ENCODE results near the gene MGAT4D. TPM values are rescaled to one million over a fixed set of nuclear protein-coding genes. Genes with fewer than 3 reads are reported as not detected.

MGAT4D gene
- total RNA-seq, 1 experiment from 2014 or later: not detected

- TF ChIP-seq CTCF (conservative IDR thresholded peaks at IDR 0.05): no peak
- no peak for TF ChIP-seq EZH2 (IDR thresholded peaks at IDR 0.05; ENCODE audit: low read depth)
- H3K36me3 ChIP-seq (ENCODE audit: low read depth): no peaks in the 10 kb centered on the region
- H3K9me3 ChIP-seq (ENCODE audit: insufficient read depth, low read depth): no peaks in the 10 kb centered on the region
- BruUV-seq (replicated peaks): no TSS peak
- no peak overlapping the region for H3K4me3 ChIP-seq
- no peak for DNase-seq
- no peak overlapping the region for H2AFZ ChIP-seq
- H3K4me1 ChIP-seq (replicated peaks; ENCODE audit: insufficient read depth): no peaks in the 10 kb centered on the region
- ChIA-PET CTCF (no interaction called here), POLR2A (ENCODE audit: unreplicated experiment) (no interaction called here)
- no peak overlapping the region for H3K4me2 ChIP-seq
- intact Hi-C loops (cut with micrococcal nuclease; ENCODE audit: unreplicated experiment): no loop called here
- no peaks in the 10 kb centered on the region for H3K27me3 ChIP-seq (ENCODE audit: insufficient read depth, low read depth)
- no peaks in the 10 kb centered on the region for H3K79me2 ChIP-seq (ENCODE audit: low read depth)
- H4K20me1 ChIP-seq (ENCODE audit: insufficient read depth): no peaks in the 10 kb centered on the region
- no peaks in the 10 kb centered on the region for H3K9me2 ChIP-seq (ENCODE audit: insufficient read depth)
- no peak overlapping the region for H3K27ac ChIP-seq
- no peaks in the 10 kb centered on the region for H3F3A ChIP-seq (ENCODE audit: insufficient read depth, low read depth)
Measured at GRCh38 chr4:140395668-140396067, 102.4 kb downstream of the MGAT4D start.

Other genes starting within 250 kb of the MGAT4D start
- 41.7 and 53.0 TPM in 2 replicates for gene SCOC, start 124.6 kb downstream of the MGAT4D start, total RNA-seq (2021)
- gene CLGN, start 70.6 kb downstream of the MGAT4D start, total RNA-seq (2021): 0.35 and 0.38 TPM in 2 replicates
- gene ELMOD2, start 25.9 kb upstream of the MGAT4D start, total RNA-seq (2021): 24.7 and 29.9 TPM in 2 replicates
- gene UCP1, start 70.7 kb upstream of the MGAT4D start, total RNA-seq (2021): not detected in 2 replicates

Data from PC-9 (cell line).